ENCODE measurements around the gene POLR3H.
A peak's percentile ranks its signal among the peaks of the same experiment; 100 is the strongest.
"Not testable (repeated sequence)": the region's sequence is repeated elsewhere in the genome, so short reads cannot be mapped to it uniquely, and the experiment has no call there.

POLR3H gene

DNA sequence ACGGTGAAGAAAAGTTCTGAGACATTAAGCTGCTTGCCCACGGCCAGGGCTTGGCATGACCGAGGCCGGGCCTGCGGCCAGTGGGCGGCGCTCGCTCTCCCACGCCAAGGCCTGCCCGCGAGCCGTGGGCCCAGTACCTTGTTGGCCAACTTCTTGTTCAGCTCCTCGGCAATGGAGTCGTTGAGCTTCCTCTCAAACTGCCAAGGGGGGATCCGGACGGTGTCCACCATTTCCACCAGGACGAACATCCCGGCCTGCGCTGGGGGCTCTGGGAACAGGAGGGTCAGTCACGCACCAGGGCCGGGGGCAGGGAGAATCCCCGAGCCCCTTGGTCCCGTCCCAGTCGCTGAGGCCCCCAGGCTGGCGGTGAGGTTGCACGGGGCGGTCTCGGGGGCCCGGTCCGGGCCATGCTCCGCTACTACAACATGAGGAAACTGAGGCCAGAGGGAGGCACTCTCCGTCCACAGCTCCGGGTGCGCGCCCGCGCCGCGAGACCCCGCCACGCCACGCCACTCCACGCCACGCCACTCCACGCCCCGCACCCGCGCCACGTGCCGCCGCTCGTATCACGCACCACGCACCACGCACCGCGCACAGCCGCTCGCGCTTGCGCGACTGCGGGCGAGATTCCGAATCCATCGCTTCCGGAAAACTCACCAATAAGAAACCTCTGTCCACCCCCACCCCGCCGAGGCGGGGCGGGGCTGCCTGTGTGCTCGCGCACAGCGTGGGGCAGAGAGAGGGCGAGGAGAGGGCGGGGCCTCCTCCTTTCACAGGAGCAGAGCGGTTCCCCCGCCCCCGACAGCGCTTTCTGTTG lies at the start of gene POLR3H:
TSS of gene POLR3H (minus strand) at position 617 of the 817 bp plus-strand sequence. CDS start at position 248, 369 bp downstream.
- peak; percentile 99 for DNase-seq

DNA sequence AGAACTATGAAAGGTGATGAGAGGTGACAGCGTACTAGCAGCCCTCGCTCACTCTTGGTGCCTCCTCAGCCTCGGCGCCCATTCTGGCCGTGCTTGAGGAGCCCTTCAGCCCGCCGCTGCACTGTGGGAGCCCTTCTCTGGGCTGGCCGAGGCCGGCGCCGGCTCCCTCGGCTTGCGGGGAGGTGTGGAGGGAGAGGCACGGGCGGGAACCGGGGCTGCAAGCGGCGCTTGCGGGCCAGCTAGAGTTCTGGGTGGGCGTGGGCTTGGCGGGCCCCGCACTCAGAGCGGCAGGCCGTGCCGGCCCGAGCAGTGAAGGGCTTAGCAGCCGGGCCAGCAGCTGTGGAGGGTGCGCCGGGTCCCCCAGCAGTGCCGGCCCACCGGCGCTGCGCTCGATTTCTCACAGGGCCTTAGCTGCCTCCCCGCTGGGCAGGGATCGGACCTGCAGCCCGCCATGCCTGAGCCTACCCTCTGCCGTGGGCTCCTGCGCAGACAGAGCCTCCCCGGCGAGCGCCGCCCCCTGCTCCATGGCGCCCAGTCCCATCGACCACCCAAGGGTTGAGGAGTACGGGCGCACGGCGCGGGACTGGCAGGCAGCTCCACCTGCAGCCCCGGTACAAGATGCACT lies 49.2 kb upstream of the POLR3H start:
- DNase-seq = not testable (repeated sequence)

DNA sequence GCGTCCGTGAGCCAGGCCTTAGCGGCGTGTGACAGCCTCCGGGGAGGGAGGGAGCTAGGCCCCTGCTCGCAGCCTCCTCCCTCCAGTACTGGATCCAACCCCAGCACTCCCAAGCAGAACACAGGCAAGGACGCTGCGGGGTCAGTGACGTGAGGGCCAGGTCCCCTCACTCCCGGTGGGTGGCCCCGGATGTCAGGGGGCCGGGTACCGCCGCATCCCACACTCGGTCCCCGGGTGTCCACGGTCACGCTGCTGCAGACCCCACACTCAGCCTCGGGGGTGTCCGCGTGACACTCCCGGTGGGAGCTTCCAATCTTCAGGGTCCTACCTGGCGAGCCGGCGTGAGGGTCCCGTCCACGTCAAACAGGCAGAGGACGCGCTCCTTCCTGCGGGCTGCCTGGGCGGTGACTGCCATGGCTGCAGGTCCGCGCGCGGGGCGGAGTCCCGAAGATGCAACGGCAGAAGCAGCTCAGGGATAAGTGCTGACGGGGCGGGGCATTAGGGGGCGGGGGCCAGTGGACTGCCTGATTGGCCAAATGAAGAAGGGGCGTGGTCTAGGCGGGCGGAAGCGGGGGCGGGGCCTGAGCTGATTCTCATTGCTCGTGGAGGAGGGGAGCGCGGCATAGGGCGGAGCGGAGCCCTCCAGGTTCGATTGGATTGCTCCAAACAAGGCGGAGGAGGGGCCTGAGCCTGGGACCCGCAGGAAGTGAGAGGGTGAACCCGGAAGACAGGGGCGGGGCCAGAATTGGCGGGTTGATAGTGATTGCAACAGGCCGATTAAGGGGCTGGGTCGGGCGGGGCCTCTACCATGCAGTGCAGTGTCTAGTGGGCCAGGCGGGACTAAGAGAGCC lies 45.3 kb upstream of the POLR3H start, which contains the start of gene PMM1:
TSS of gene PMM1 (minus strand) at position 450 of the 851 bp plus-strand sequence. CDS start at position 415, 35 bp downstream.
- peak; percentile 100 for DNase-seq

- no peak for DNase-seq
Measured at GRCh38 chr22:41587347-41587723, 43.1 kb upstream of the POLR3H start.

- no peak for DNase-seq
Measured at GRCh38 chr22:41585898-41586297, 41.6 kb upstream of the POLR3H start.

GRCh38 chr22:41584881-41585280 lies 40.6 kb upstream of the POLR3H start:
- no peak for DNase-seq

DNA sequence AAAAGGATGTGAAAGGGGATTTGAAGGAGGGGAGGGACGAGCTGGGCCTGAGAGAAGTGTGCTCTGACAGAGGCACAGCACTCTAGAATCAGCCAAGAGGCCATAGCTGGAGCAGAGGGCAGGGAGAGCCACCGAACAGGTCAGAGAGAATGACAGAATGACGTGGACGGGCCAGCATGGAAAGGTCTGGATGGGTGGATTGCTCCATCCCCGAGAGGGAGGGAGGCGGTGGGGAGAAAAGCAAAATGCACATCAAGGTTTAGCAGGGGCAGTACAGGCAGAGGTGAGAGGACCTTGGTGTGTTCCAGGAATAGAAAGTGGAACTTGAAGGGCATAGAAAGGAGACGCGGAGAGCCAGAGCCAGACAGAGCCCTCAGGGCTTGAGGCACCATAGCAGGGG lies 38.4 kb upstream of the POLR3H start:
- DNase-seq = no peak

GRCh38 chr22:41579997-41580355 lies 35.7 kb upstream of the POLR3H start:
- no peak for DNase-seq

- DNase-seq = no peak
Measured at GRCh38 chr22:41579297-41579996, 35.2 kb upstream of the POLR3H start.

GRCh38 chr22:41578818-41579217 lies 34.5 kb upstream of the POLR3H start:
- no peak for DNase-seq

GRCh38 chr22:41578114-41578513 lies 33.8 kb upstream of the POLR3H start:
- no peak for DNase-seq

GRCh38 chr22:41576877-41577276 lies 32.6 kb upstream of the POLR3H start:
- peak; percentile 78 for DNase-seq

DNA sequence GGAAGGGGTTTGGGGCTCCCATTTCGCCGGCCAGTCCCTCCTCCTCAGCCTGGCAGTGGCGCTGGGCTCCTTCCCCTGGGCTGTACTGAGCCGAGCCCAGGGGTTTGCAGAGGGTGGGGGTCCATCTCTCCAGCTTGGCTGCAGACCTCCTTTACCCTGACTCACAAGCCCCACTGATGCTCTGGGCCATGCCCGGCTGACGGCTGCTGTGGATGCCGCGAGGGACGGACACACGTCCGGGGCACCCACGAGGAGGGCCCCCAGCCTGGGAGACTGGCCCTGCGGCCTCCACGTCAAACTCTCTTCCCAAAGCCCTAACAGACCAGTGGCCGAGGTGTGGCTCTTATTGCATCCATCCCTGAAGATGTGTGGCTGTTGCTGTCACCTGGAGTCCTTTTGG lies 31.3 kb upstream of the POLR3H start:
- no peak for DNase-seq

GRCh38 chr22:41574847-41575381 lies 30.6 kb upstream of the POLR3H start:
- peak; percentile 37 for DNase-seq

DNA sequence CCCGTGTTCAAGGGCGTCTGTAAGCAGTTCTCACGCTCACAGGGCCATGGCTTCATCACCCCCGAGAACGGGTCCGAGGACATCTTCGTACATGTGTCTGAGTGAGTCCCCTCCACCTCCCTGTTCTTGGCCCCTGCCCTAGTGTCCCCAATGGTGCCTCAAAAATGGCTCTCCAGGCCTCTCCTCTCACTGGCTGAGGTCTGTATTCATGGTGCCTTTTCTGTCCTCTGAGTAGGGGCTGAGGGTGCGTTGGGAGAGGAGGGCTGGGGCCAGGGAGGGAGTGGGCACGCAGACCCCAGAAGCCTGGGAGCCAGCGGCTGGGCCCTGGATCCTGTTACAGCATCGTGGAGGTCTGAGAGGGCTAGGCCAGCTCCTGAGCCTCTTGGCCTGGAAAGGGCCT lies 29.4 kb upstream of the POLR3H start:
- no peak for DNase-seq

DNA sequence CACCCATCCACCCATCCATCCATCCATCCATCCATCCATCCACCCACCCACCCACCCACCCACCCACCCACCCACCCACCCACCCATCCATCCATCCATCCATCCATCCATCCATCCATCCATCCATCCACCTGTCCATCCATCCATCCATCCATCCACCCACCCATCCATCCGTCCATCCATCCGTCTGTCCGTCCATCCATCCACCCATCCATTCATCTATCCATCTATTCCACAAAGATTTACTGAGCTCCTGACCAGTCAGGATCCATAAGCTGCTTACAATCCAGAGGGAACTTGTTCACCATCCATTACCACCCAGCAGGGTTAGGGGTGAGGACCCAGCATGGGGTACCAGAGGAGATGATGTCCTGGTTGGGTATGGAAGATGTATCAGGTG lies 28.0 kb upstream of the POLR3H start:
- not testable (repeated sequence) for DNase-seq

- DNase-seq = no peak
Measured at GRCh38 chr22:41571786-41572185, 27.5 kb upstream of the POLR3H start.

GRCh38 chr22:41570221-41570620 lies 26.0 kb upstream of the POLR3H start:
- DNase-seq = no peak

DNA sequence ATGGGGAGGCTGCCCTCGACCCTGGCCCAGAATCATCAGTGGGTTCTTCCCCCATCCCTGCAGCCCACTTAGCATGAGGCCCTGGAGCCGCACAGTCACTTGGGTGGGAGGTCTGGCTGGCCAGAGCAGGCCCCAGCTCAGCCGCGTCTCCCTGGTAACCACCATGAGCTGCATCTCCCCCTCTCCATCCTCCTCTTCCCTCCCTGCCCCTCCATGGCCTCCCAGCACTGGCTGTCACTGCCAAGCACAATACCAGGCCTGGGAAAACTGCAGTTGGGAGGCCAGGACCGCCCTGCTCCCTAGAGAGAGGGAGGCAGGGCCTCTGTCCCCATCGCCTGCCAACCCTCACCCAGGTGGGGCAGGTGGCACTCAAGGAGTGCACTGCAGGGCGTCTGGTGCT lies 24.5 kb upstream of the POLR3H start:
- no peak for DNase-seq

GRCh38 chr22:41567512-41567768 lies 23.2 kb upstream of the POLR3H start:
- no peak for DNase-seq

DNA sequence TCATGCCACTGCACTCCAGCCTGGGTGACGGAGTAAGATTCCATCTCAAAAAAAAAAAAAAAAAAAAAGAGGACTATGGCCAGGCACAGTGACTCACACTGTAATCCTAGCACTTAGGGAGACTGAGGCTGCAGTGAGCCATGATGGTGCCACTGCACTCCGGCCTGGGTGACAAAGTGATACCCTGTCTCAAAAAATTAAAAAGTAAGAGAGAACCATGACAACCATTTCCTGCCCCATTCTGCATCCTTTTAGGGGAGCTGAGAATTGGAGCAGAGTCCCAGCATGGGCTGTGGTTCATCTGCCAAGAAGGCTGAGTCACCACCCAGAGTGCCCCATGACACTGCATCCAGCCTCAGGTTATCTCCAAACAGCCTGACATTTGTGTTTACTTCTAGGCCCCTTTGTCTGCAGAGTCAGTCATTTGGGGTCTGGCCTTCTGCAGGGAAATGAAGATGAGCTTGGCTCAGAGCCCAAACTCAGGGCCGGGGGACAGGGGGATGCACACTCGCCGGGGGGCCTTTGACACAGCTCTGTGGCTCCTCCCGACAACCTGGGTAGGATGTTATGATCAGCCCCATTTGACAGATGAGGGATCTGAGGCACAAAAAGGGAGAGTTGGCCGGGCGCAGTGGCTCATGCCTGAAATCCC lies 21.3 kb upstream of the POLR3H start:
- peak; percentile 89 for DNase-seq

- DNase-seq = no peak
Measured at GRCh38 chr22:41564563-41564962, 20.3 kb upstream of the POLR3H start.

Measured in hematopoietic multipotent progenitor cell treated with erythropoietin and hydrocortisone succinate and interleukin-3 and kit ligand, for 8 days (in vitro differentiated cells).